ENCODE data around the gene P4HA1.
A peak's percentile ranks its signal among the peaks of the same experiment; 100 is the strongest.
"Not testable (repeated sequence)": the region's sequence is repeated elsewhere in the genome, so short reads cannot be mapped to it uniquely, and the experiment has no call there.

Gene P4HA1

GRCh38 chr10:73042130-73042529 lies 54.5 kb downstream of the P4HA1 start:
- DNase-seq: no peak

DNA sequence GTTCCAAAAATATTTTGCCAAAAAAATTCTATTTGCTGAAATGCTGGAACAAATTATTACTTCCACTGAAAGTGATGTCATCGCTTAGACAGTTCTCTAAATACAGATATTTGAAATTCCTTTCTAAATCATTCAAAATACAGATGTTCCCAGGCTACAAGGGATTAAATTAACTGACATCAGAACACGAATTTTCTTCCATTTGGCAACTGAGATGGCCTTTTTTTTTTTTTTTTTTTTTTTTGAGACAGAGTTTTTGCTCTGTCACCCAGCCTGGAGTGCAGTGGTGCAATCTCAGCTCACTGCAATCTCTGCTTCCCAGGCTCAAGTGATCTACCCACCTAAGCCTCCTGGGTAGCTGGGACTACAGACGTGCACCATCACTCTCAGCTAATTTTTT lies 57.0 kb downstream of the P4HA1 start:
- no peak for DNase-seq

DNA sequence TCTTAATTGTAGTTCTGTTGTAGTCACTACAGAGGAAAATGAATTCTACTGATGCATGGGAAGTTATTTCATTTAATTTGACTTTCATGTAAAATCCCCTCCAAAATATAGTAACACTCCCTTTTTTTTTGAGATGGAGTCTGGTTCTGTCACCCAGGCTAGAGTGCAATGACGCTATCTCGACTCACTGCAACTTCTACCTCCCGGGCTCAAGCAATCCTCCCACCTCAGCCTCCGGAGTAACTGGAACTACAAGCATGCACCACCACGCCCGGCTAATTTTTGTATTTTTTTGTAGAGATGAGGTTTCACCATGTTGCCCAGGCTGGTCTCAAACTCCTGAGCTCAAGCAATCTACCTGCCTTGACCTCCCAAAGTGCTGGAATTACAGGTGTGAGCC lies 60.4 kb downstream of the P4HA1 start:
- not testable (repeated sequence) for DNase-seq

GRCh38 chr10:73032536-73032935 lies 64.1 kb downstream of the P4HA1 start:
- DNase-seq: no peak

GRCh38 chr10:73026623-73027022 lies 70.0 kb downstream of the P4HA1 start:
- not testable (repeated sequence) for DNase-seq

DNA sequence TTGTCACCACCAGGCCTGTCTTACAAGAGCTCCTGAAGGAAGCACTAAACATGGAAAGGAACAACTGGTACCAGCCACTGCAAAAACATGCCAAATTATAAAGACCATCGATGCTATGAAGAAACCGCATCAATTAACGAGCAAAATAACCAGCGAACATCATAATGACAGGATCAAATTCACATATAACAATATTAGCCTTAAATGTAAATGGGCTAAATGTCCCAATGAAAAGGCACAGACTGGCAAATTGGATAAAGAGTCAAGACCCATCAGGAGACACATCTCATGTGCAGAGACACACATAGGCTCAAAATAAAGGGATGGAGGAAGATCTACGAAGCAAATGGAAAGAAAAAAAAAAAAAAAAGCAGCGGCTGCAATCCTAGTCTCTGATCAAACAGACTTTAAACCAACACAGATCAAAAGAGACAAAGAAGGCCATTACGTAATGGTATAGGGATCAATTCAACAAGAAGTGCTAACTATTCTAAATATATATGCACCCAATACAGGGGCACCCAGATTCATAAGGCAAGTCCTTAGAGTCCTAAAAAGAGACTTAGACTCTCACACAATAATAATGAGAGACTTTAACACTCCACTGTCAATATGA lies 73.1 kb downstream of the P4HA1 start:
- DNase-seq: not testable (repeated sequence)

GRCh38 chr10:73022961-73023360 lies 73.7 kb downstream of the P4HA1 start:
- DNase-seq: not testable (repeated sequence)

- not testable (repeated sequence) for DNase-seq
Observed at GRCh38 chr10:73021538-73022164, 75.0 kb downstream of the P4HA1 start.

DNA sequence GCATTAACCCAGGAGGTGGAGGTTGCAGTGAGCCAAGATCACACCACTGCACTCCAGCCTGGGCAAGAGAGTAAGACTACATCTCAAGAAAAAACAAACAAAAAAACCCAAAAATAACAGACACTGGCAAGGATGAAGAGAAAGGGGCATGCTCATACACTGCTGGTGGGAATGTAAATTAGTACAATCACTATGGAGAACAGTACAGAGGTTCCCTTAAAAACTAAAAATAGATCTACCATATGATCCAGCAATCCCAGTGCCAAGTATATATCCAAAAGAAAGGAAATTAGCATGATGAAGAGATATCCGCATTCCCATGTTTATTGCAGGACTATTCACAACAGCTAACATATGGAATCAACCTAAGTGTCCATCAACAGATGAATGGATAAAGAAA lies 75.6 kb downstream of the P4HA1 start:
- no peak for DNase-seq

DNA sequence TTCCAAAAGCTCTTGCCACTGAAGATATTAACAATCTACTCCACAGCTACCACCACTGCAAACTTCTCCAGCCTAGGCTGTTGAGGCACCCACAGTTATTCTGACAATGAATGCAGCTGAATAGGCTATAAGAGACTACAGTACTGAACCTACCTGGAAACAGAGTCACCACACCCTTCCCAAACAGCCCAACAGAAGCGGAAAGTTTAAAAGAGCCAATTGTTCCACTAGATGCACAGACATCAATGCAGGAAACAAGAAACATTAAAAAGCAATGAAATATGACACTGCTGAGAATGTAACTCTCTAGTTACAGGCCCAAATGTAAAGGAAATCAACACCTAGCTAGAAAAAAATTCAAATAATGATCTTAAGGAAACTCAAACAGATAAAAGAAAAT lies 77.6 kb downstream of the P4HA1 start:
- DNase-seq: no peak

DNA sequence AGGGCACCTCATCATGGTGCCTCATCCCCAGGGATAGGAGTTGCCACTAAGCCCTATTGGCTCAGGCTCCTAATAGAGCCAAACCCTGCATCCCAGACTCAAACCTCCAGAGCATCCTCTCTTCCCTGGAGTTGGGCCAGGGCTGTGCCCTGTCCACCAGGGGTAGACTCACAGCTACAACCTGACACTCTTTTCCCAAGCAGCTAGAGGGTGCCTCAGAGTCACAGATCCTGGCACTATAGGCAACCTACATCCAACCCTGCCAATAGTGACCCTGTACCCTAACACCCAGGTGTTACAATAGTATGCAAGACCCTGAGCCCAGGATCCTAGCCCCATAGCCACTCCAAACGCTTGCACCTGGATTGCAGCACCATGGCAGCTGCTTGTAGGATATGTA lies 78.0 kb downstream of the P4HA1 start:
- no peak for DNase-seq

DNA sequence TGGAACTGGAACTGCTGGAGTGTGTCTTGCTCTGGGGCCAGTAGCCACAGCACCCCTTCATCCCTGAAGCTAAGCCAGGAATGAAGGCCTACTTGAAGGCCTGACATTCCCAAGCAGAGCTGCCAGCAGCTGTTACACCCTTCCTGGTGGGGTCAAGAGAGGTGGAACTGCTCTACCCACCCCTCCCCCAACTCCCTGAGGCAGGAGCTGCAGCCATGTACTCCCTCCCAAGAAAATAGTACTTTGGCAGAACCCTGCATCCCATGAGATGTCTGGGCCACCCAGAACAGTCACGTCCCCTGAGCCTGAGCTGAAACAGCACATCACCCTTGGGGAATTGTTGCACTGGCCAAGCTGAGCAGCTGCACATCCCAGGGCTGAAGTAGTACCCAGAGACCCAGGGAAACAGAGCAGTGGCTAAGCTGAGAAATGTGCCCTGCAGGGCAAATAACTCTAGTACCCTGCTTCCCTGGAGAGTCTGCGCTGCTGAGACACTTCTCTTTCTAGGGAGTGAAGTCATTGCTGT lies 78.6 kb downstream of the P4HA1 start:
- DNase-seq: peak; percentile 43

- no peak for DNase-seq
Observed at GRCh38 chr10:73015779-73016178, 80.9 kb downstream of the P4HA1 start.

GRCh38 chr10:73003822-73004221 lies 92.8 kb downstream of the P4HA1 start:
- no peak for DNase-seq

GRCh38 chr10:73000973-73001372 lies 95.7 kb downstream of the P4HA1 start:
- no peak for DNase-seq

DNA sequence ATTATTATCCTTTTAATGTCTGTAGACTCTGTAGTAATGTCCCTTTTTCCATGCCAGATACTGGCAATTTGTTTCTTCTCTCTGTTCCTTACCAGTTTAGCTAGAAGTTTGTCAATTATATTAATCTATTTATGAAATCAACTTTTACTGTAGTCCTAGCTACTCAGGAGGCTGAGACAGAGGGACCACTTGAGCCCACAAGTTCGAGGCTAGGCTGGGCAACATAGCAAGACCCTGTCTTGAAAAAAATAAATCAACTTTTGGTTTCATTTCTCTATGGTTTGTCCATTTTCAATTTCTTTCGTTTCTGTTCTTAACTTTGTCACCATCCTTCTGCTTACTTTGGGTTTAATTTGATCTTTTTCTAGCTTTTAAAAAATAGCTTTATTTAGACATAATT lies 99.6 kb downstream of the P4HA1 start:
- DNase-seq: no peak

DNA sequence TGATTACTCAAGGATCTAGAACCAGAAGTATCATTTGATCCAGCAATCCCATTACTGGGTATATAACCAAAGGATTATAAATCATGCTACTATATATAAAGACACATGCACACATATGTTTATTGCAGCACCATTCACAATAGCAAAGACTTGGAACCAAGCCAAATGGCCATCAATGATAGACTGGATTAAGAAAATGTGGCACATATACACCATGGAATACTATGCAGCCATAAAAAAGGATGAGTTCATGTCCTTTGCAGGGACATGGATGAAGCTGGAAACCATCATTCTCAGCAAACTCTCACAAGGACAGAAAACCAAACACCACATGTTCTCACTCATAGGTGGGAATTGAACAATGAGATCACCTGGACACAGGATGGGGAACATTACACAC lies 101.2 kb downstream of the P4HA1 start:
- DNase-seq: not testable (repeated sequence)

DNA sequence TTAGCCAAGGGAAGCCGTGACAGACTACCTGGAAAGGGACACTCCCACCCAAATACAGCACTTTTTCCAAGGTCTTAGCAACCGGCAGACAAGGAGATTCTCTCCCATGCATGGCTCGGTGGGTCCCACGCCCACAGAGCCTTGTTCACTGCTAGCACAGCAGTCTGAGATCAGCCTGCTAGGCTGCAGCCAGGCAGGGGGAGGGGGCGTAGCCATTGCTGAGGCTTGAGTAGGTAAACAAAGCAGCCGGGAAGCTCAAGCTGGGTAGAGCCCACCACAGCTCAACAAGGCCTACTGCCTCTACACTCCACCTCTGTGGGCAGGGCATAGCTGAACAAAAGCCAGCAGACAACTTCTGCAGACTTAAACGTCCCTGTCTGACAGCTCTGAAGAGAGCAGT lies 106.9 kb downstream of the P4HA1 start:
- not testable (repeated sequence) for DNase-seq

DNA sequence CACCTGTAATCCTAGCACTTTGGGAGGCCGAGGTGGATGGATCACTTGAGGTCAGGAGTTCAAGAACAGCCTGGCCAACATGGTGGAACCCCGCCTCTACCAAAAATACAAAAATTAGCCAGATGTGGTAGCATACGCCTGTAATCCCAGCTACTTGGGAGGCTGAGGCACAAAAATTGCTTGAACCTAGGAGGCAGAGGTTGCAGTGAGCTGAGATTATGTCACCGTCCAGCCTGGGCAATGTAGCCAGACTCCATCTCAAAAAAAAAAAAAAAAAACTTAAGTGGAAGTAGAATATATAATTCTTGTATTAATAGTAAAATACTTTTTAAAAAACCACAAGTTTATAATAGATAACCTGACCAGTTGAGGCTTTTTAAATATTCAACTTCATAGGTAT lies 112.0 kb downstream of the P4HA1 start:
- DNase-seq: not testable (repeated sequence)

DNA sequence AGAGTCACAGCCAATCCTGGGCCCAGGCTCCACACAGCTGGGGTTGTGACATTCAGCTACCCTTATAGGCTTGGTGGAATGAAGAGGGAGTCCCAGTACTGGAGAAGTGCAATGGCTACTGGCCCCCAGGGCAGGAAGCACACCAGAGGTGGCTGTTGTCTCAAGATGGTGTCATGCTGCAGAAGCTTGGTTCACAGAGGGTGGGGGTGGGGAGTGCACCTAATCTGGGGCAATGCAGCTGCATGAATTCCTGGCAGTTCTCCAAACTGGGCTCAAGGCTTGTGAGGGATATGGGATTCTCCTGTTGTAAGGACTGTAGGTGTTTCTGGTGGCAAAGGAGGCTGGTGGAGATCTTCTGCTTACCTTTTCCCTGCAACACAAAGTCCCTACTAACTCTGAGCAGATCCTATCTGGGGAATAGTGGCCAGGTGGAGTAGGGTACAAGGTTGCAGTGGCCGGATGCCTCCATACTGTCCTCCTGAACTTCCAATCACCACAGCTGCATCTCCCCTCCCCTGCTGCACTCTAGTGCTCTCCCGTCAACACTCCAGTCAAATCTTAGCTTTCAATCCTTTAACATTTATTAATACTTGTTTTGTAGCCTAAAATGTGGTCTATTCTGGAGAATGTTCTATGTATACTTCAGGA lies 114.7 kb downstream of the P4HA1 start:
- DNase-seq: peak; percentile 55

GRCh38 chr10:72981028-72981881 lies 115.4 kb downstream of the P4HA1 start:
- no peak for DNase-seq

GRCh38 chr10:72980348-72980747 lies 116.3 kb downstream of the P4HA1 start:
- no peak for DNase-seq

DNA sequence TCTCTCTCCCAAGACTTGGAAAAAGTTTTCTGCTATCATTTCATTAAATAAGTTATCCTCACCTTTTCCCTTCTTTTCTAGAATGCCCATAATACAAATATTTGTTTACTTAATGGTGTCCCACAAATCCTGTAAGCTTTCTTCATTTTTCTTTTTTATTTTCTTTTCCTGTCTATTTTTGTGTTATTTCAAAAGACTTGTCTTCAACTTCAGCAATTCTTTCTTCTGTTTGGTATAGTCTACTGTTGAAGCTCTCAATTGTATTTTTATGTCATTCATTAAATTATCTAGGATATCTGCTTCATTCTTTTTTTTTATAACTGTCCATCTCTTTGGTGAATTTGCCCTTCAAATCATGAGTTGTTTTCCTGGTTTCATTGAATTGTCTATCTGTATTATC lies 117.0 kb downstream of the P4HA1 start:
- DNase-seq: no peak
